HG03354 (cell line): ENCODE results near the gene POPDC3.
"Not testable (repeated sequence)": the region's sequence is repeated elsewhere in the genome, so short reads cannot be mapped to it uniquely, and the experiment has no call there.

Experiments
- ATAC-seq: cut with Tn5 transposase; IDR thresholded peaks from one replicate; pipeline ENCODE4 v1.9.1; 2021; ENCODE audit warnings: mild to moderate bottlenecking; ENCODE audit not compliant: unreplicated experiment, poor library complexity, severe bottlenecking

Gene POPDC3, protein sequence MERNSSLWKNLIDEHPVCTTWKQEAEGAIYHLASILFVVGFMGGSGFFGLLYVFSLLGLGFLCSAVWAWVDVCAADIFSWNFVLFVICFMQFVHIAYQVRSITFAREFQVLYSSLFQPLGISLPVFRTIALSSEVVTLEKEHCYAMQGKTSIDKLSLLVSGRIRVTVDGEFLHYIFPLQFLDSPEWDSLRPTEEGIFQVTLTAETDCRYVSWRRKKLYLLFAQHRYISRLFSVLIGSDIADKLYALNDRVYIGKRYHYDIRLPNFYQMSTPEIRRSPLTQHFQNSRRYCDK

GRCh38 chr6:105179244-105180065 is at the start of gene POPDC3:
Gene POPDC3 (minus strand): TSS chr6:105180014. CDS start chr6:105161909, 18,105 bp downstream.
- ATAC-seq: peak; percentile 61

GRCh38 chr6:105227295-105227767 is 47.5 kb upstream of the POPDC3 start:
- ATAC-seq: no peak

DNA sequence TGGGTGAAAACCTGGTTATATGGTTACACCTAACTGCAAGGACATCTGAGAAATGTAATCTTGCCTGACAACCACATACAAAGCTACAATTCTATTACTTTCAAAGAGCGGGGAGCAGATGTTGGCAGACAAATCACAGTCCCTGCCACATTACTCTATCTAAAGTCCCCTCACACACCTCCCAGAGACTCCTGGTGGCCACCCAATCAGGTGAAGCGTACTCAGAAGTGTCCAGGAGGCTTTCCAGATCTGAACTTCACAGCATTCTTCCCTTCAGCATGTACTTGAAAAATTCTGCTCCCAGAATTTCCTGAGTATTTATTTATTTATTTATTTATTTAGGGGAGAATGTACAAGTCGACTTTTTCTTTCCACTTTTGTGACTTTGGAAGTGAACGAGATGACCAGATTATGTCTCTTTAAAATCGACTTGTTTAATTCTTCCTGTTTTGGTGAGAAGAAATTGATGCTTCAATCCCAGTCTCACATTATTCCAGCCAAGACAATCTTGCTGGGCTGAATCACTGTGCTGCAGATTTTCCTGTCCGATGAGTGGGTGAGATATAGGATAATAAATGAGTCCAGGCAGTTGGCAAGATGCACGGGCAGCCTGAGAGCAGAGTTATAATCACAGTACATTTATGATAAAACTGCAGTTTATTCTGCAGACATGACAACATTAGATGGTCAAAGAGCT is 46.9 kb upstream of the POPDC3 start:
- no peak for ATAC-seq

DNA sequence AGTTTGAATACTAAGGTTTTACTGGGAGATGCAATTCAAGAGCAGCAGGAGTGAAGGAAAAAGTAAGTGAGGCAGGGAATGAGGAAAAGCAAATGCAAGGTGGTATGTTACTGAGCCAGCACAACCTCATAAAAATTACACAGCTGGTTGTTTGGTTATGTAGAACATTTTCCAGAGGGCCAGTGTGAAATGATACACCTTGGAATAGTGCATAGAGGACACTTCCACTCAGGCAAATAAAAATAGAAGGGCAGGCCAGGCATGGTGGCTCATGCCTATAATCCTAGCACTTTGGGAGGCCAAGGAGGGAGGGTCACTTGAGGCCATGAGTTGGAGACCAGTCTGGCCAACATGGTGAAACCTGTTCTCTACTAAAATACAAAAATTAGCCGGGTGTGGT is 43.4 kb upstream of the POPDC3 start:
- no peak for ATAC-seq

GRCh38 chr6:105221219-105221618 is 41.4 kb upstream of the POPDC3 start:
- ATAC-seq: not testable (repeated sequence)

DNA sequence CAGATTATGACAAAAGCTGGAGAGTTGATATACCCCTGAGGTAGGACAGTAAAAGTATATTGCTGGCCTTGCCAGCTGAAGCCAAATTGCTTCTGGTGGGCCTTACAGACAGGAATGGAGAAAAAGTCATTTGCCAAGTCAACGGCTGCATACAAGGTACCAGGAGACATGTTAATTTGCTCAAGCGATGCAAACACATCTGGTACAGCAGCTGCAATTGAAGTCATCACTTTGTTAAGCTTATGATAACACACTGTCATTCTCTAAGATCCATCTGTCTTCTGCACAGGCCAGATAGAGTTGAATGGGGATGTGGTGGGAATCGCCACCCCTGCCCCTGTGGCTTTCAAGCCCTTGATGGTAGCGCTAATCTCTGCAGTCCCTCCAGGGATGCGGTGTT is 40.4 kb upstream of the POPDC3 start:
- no peak for ATAC-seq

DNA sequence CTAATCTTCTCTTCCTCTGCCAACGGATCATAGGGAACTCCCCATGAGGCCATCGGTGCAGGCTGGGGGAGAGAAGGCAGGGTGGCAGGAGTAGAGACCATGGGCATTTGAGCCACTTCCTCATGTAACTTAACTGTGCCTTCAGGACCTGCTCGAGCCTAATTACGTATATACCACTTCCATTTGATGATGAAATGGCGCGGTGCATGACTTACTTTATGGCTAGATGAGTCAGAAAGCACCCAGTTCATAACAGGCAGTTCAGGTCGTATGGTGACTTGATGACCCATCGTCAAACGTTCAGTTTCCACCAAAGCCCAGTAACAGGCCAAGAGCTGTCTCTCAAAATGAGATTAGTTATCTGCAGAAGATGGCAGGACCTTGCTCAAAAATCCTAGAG is 39.4 kb upstream of the POPDC3 start:
- not testable (repeated sequence) for ATAC-seq

DNA sequence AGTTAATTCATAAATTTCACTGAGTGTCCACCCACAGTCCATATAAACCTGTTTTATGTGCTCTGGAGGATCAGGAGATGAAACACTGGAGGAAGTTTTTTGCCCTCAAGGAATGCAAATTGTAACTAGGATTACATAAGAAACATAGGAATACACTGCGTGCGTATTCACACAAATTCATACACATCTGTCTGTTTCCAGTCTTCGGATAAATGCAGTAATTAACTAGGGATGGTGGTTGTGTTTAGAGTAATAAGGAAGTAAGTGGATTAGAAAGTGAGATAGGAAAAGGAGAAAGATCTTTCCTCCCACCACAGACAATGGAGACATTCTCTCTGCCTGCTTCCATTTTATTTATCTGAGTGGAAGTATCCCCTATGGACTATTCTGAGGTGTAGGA is 35.7 kb upstream of the POPDC3 start:
- no peak for ATAC-seq

DNA sequence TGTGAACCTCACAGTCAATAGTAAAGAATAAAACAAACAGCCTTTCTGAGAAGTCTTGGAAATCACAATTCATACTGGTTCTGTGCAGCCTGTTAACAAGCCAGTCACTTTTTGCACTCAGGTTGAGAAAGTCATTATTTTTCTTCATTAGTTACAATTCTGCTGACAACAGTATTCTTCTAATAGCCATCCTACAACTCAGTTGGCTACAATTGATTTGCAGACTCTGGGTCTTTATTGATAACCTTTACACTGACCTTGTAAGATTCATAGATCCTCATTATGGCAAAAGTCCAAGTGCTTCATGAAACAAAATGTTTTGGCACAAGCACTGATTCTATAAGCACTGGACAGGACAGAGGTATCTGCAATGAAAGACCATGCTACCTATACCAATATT is 34.9 kb upstream of the POPDC3 start:
- ATAC-seq: no peak

DNA sequence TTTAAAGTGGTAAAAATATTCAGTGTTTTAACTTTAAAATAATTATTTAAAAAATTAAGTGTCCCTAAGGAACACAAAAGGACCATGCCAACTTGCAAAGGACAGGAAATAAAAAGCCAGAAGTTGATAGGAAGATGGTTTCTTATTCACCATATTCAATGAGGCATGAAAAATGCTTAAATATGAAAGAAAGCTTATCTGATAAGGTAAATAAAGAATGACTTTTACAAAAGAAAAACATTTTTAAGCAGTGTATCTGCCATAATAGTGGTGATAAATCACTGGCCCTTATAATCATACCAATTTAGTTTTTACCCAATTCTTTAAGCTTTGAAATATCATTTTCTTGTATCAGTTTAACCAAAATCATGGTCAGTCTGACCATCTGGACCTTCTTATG is 33.5 kb upstream of the POPDC3 start:
- no peak for ATAC-seq

DNA sequence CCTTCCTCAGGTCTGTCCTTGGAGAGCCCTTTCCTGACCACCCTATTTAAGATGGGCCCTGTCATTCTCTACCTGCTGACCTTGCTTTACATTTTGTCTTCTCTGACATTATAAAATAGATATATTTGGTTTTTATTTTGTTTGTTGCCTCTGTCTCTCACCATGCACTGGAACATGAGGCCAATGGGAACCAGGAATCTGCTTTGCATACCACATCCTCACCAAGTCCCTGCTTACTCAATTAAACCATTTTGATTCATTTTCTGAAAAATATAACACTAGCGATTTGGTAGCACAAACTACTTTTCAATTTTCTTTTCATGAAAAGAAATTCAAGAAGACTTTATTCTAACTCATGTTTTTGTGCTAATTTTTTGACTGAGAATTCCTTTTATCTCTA is 32.8 kb upstream of the POPDC3 start:
- peak; percentile 70 for ATAC-seq

GRCh38 chr6:105211831-105212230 is 32.0 kb upstream of the POPDC3 start:
- no peak for ATAC-seq

GRCh38 chr6:105210932-105211531 is 31.2 kb upstream of the POPDC3 start:
- no peak for ATAC-seq

DNA sequence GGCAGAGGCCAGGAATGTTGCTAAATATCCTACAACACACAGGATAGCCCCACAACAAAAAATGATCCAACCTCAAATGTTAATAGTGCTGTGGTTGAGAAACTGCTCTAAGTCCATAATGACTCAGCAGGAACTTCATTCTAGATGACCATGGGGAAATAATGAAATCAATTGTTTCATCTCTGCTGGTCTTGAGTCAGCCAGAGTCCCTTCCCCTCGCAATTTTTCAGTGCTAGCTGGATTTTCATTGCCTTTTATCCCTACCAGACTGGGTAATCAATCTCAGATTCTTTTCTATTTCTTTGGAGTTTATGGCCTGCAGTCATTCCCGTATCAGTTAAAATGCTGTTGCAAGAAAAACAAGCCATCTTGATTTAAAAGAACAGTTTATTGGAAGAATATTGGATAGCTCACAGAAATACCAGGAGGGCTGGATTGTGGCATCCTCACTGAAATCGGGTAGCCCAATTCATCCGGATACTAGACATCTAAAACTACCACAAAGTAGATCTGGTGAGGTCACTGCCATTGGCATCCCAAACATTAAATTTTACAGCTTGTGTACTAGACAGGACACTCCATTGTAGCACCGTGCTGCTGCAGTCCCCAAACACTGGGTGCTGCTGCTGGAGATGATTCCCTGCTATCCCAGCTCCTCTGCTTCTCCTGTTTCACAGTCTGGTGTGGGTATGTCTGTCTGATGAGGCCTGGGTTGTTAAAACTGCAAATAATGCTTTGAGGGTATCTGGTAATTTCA is 30.3 kb upstream of the POPDC3 start:
- ATAC-seq: no peak

DNA sequence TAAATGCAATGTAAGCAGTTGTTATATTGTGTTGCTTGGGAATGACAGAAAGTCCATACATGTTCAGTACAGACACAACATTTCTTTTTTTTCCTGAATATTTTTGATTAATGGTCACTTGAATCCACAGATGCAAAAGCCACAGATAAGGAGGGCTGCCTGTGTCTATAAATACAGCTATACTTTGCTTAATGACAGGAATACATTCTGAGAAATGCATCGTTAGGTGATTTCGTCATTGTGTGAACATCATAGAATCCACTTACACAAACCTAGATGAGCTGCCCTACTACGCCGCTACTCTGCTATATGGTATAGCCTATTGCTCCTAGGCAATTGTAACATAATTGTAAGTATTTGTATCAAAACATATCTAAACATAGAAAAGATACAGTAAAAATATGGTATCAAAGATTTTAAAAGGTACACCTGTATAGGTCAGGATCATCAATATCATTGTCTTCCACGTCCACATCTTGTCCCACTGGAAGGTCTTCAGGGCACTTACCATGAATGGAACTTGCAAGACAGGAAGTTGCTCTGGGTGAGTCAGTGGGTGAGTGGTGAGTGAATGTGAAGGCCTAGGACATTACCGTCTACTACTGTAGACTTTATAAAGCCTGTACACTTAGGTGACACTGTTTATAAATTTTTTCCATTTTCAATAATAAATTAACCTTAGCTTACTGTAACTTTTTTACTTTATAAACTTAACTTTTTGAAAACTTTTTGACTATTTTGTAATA is 27.9 kb upstream of the POPDC3 start:
- ATAC-seq: no peak

DNA sequence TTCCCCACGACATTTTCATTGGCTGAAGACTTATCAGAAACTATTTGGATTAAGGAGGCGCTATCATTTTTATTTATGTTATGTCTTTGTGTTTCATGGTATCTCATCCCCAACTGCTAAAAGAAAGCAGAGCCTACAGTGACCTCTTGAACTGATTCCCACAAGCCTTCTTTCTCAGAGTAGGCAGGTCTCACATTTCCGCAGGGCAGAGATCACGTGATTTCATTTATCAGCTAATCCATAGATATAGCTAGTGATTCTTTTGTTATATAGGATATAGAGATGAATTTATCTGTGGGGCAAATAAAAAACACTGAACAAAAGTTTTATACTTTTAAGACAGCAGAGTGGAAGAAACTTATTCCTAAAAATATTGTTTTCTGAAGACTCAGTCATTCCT is 25.0 kb upstream of the POPDC3 start:
- ATAC-seq: no peak

GRCh38 chr6:105204331-105204730 is 24.5 kb upstream of the POPDC3 start:
- ATAC-seq: no peak

GRCh38 chr6:105202486-105202885 is 22.7 kb upstream of the POPDC3 start:
- ATAC-seq: no peak
